T-helper 2 cell (primary cell): ENCODE results near the gene ATP10A.
A peak's percentile ranks its signal among the peaks of the same experiment; 100 is the strongest.

Source experiments
- DNase-seq, 5 experiments: peaks; one replicate each; pipeline versions ENCODE4 v3.0.0 to v3.0.0-alpha.2; 2012 to 2022
- total RNA-seq, 2 donors: gene quantifications; one replicate each; lab custom pipeline; 2026; lab: John Stamatoyannopoulos, UW

ATP10A gene, protein sequence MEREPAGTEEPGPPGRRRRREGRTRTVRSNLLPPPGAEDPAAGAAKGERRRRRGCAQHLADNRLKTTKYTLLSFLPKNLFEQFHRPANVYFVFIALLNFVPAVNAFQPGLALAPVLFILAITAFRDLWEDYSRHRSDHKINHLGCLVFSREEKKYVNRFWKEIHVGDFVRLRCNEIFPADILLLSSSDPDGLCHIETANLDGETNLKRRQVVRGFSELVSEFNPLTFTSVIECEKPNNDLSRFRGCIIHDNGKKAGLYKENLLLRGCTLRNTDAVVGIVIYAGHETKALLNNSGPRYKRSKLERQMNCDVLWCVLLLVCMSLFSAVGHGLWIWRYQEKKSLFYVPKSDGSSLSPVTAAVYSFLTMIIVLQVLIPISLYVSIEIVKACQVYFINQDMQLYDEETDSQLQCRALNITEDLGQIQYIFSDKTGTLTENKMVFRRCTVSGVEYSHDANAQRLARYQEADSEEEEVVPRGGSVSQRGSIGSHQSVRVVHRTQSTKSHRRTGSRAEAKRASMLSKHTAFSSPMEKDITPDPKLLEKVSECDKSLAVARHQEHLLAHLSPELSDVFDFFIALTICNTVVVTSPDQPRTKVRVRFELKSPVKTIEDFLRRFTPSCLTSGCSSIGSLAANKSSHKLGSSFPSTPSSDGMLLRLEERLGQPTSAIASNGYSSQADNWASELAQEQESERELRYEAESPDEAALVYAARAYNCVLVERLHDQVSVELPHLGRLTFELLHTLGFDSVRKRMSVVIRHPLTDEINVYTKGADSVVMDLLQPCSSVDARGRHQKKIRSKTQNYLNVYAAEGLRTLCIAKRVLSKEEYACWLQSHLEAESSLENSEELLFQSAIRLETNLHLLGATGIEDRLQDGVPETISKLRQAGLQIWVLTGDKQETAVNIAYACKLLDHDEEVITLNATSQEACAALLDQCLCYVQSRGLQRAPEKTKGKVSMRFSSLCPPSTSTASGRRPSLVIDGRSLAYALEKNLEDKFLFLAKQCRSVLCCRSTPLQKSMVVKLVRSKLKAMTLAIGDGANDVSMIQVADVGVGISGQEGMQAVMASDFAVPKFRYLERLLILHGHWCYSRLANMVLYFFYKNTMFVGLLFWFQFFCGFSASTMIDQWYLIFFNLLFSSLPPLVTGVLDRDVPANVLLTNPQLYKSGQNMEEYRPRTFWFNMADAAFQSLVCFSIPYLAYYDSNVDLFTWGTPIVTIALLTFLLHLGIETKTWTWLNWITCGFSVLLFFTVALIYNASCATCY (N-terminal part only)
- 30.7 to 34.9 reads per million in 2 donors for total RNA-seq

DNA sequence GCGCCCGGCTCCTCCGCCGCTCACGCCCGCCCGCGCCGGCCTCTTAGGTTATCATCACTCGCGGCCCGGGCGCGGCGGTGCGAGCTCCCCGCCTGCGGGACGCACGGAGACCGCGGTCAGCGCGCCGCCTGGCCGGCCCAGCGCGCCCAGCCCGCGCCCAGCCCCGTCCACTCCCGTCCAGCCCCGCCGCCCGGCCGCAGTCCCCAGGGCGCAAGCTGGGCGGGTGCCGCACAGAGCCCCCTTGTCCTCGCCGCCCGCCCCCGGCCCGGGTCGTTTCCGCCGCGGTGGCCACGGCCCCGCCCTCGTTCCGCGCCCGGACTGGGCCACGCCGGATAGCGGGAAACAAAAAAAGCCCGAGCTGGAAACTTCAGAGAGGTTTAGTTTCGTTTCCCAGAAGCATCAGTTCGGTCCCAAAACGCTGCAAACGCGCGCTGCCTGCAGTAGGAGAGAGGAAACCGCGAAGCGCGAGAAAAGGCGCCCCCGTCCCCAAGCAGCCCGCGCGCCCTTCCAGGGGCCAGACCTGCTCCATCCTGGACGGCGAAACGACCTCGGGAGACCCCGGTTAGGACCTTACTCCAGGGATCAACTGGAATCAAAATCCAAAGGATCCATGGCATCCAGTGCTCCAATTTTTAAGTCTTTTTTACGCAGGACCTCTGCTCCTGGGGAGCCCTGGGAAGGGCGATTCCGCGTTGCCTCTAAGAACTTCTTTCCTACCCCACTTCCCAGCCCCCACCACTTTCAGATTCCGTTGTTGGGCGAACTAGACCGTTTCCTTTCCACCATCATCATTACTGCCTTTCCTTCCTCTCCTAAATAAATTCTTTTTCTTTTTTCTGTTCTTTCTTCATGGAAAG, at the start of gene ATP10A:
ATP10A (minus strand) TSS at position 217 of the 857 bp plus-strand sequence. CDS start 231 bp downstream, outside the sequence.
- DNase-seq = peak in 2 of 5 experiments; percentile 22 to 50

DNA sequence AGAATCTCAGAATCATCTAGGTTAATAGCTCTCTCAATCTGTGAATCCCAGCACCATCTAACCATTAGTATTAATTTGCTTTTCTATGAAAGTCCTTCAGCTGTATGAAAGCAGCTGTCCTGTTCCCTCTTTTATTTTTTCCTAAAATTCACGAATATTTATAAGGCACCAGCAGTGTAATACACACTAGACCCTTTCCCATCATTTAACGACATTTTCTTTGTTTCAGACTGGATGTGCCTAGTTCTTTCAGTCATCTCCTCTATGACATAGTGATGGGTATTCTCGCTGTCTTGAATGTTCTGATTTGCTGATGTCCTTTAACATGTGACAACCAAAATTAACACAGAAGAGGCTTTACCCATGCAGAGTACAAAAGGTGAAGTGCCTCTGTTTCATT, 48.9 kb upstream of the ATP10A start:
- no peak for DNase-seq

DNA sequence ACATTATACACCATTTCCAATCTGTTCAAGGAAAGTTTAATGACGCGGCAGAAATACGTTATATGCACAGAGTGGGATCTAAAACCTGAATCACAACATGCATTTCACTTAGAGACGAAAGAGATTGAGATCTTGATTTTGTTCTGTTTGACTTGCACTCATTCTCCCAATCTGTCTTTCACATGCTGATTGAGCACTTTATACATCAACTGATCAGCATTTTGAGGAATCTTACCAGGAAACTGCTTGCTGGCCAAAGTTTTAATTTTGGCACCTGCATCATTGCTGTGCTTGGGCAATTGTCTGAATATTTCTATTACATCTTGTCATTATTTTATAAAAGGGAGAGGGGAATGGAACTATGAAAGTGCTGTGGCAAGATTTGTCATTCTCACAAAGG, 47.7 kb upstream of the ATP10A start:
- no peak for DNase-seq

DNA sequence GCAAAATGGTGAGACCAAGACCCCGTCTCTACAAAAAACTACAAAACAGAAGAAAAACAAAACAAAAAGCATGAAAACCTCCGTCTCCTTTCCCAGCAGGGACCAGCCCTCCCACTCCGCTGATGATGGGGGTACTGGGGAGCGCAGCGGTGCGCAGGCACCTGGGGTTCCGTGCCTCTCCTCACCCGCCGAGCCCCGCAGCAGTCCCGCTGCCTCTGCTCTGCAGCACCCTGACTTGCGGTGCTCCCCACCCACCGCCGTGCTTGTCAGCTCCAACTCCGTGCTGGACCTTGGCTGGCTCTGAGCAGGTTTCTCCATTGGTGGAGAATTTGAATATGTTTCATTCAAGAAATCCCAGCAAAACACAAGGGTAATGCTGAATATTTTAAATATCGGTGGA, 46.7 kb upstream of the ATP10A start:
- DNase-seq = no peak

DNA sequence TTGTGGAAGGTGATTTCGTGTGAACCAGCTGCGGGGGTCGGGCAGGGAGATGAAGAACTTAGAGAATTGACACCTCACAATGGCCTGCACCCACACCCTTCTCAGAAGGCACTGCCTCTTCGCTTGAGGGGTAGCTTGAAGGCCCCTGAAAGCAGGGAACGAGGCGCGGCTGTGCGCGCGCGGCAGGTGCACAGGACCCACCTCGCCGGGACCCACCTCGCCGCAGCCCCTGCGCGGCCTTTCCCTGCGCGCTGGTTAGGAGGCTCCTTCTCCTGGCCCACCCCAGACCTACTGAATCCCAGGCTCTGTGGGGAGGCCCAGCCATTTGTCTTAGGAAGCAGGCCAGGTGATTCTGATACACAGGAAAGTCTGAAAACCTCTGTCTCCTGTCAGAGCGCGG, 46.2 kb upstream of the ATP10A start:
- no peak for DNase-seq

DNA sequence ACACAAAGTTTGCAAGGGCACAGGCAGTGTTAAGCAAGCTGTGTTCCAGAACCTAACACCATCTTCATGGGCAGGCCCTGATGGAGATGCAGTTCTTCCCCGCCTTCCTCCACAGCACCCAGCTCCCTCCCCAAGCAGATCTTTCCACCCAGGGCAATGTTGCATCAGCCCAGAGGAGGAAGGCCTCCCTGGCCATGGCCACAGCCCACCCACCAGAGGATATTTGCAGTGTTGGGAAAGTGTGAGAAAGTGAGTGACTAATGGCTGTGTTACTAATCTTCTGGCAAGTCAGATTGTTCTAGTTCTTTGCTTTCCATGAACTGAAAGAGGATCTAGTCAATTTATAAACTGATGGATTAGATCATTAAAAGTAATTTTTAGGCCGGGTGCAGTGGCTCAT, 42.0 kb upstream of the ATP10A start:
- no peak for DNase-seq

DNA sequence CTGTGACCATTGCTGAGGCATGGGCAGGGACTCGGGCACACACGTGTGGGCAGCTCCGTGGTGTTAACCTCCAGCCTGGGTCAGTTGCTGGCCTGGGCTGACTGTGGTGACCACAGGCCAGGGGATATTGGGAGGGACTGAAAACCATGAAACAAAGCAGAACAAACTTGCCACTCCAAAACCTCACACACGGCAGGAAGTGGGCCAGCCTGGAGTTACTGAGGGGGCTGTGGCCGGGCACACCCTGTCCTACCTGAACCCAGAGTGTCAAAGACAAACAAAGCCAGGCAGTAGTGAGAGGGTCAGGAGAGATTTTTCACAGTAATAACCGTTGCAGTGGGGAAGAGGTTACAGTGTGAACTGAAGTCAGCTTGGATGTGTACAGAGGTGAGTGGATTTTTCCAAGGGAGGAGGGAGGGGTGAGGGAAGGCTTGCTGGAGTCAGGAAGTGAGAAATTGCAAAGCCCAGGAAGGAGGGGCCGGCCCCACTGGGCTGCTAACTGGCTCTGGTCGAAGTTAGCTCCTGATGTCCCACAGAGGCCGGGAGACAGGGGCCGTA, 40.0 kb upstream of the ATP10A start:
- DNase-seq = no peak

DNA sequence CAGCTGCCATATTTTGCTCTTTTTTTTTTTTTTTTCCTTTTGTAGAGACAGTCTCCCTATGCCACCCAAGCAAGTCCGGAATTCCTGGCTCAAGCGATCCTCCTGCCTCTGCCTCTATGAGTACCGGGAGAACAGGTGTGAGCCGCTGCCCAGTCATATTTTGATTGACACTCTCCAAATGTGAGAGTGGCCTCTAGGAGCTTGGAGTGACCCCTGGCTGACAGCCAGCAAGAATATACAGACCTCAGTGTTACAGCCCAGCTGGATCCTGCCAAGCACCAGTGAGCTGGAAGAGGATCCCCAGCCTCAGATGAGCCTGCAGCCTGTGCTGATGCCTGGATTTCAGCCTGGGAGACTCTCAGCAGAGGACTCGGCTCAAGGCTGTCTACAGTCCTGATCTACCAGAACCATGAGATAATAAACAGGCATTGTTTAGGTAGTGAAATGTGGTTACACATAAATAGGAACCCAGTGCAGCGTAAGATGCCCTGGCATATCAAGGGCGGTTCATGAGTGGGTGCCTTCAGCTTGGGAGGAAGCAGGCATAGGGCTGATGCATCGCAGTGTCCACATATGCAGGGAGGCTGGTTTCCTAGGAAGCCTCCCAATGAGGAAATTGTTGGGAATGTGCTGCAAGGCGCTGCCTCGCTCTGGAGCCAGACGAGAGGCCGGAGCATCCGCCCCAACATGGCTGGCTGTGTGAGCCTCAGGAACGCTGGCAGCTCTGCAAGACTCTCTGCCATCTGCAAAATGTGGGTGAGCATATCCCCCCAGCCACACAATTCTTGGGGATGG, 38.9 kb upstream of the ATP10A start:
- DNase-seq = no peak

DNA sequence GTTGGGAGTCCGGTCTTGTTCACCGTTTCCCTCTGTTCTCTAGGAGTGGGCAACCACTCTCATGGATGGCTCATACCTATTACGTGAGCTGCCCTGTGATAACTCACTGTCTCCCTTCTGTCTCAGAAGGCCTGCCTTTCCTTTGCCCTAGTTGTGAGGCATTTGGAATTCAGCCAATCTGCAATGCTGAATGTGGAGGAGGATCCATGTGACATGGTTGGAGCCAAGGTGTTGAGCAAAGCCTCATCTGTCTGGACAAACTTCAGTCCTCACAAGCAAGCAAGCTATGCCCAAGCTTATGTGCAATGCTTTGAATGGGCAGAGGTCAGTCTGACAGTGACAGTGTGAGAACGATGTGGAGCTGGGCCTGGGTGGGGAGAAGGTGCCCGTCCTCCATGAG, 37.8 kb upstream of the ATP10A start:
- no peak for DNase-seq

DNA sequence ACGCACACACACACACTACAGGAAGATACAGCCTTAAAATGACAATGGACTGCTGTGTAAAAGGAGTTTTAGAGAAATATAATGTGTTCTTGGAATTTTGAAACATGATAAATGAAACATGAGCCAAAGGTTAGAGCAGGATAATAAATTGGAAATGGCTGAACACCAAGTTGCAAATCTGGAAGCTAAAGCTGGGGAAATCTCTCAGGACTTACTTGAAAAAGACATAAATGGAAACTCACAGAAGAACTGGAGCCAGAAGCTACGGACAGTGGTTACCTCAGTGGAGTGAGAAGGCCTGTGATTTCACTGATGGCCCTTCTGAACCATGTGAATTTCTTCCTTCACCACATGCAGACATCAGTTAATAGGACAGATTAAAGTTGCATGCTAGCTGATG, 37.3 kb upstream of the ATP10A start:
- DNase-seq = no peak

DNA sequence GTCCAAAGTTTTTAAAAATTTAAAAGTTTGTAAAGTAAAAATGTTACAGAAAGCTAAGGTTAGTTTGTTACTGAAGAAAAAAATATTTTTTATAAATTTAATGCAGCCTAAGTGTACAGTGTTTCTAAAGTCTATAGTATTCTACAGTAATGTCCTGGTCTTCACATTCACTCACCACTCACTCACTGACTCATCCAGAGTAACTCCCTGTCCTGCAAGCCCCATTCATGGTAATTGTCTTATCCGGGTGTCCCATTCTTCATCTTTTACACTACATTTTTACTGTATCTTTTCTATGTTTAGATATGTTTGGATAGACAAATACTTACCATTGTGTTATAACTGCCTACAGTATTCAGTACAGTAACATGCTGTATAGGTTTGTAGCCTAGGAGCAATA, 36.7 kb upstream of the ATP10A start:
- no peak for DNase-seq

DNA sequence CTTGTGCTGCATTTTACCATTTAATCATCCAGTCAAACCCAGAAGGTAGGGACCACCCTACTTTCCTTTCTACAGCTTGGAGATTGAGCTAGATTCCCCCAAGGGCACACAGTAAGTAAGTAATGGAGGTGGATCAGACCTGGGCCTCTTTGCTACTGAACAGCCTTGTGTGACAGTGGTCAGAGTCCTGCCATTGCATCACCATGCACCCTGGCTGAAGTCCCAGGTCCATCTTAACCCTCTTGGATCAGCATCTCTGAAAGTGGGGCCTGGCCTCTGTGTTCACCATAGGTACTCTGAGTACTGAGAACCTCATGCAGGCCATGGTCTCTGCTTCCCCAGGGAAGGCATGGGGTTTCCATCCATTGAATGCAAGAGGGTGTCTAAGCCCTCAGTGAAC, 34.5 kb upstream of the ATP10A start:
- DNase-seq = no peak

DNA sequence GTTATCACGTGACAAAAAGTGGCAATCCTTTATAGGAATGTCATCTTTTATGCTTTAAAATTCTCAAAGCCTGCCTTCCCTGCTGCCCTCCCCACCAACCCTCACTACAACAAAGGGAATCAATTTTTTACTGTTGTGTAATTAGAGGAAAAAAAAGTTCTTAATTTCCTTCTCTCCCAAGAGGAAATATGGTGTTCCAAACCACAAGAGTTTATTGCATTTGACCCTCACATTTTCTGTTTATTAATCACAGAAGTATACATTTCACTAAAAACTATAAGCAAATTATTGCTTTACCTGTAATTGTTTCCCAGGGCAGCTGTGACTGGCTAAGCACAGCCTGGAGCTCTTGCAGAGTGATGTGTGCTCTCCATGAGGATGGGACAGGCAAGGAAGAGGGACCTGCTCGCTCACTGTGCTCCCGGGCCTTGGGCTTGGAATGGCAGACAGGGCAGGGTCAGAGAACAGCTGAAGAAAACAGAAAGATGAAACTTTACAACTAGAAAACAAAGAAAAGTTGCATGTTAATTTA, 31.3 kb upstream of the ATP10A start:
- DNase-seq = no peak

DNA sequence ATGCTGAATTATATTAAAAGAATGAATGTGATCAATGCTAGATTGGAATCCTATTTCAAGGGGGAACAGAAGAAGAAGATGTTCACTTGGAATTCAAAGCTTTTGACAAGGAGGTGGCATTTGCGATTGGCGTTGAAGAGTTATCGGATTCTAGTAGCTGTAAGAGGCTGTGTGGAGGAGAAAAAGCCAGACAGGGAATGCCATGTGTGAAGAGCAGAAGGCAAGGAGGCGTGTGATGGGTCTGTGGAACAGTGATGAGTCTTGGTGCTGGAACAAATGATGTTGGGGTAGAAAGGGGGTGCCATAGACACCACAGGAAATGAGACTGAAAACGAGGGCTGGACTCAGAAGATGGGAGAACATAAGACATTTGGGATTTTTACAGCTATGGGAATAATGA, 30.5 kb upstream of the ATP10A start:
- no peak for DNase-seq

DNA sequence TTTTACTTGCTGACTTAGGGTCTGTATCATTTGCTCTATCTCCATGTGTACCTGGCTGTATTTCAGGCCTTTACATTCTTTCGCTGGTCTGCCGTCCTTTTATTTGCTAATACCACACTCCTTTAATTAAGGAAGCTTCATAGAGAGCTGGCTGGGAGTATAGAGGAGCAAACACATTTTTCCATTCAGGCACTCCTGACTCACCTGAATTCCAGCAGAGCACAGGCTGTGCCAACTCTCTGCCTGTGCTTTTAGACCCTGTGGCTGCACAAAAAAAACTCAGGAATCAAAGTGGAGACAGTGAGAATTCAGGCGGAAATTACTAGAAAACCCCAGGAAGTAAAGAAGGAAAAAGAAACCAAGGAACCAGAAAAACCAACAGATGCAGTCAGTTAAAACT, 29.0 kb upstream of the ATP10A start:
- no peak for DNase-seq

DNA sequence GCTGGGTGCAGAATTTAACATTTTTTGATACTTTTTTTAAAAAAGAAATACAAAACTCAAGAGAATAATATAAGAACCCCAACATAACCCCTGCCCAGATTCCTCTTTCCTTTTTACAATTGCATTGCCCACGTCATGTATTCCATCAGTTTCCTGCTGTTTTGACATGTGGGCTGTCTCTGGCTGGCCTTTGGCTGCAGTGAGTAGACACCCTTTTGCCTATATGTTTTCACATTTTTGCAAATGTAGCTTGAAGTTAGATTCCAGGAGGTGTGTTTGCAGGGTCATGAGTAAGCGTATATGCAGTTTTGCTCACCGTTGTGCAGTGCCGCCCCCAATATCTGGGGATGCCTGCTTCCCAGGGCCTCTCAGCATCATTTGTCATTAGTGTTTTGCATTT, 28.0 kb upstream of the ATP10A start:
- no peak for DNase-seq

DNA sequence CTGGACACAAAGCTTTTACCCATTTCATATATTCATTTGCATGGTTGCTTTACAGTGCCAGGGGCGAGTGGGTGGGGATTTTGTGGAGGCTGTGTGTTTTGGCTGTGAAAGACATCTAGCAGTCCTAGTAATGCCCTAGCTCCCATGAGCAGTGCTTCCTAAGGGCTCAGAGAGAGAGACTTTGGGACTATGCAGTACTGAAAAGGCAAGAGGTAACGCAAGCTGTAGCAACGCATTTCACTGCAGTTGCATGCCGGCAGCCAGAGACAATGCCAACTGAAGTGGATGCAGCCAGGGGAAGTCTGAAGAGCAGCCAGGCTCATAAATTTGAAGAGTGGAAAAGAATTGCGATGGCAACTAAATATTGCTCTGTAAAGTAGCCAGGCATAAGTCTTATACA, 27.4 kb upstream of the ATP10A start:
- DNase-seq = no peak

DNA sequence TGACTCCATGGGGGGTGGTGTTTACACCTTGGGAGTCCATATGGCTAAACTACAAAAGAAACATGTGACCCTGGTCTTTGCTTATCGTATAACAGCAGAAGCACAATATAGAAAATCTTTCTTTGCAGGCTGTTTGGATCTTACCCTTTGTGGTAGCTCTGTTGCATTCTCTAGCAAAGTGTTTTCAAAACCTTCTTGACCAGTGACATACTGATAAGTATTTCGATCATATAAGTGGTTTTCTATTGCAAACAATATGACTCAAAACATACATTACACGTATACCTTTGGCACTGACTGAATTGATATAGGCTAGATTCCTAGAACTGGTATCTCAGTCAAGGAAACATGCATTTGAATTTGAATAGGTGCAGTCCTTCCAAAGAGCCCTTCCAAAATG, 24.7 kb upstream of the ATP10A start:
- no peak for DNase-seq

DNA sequence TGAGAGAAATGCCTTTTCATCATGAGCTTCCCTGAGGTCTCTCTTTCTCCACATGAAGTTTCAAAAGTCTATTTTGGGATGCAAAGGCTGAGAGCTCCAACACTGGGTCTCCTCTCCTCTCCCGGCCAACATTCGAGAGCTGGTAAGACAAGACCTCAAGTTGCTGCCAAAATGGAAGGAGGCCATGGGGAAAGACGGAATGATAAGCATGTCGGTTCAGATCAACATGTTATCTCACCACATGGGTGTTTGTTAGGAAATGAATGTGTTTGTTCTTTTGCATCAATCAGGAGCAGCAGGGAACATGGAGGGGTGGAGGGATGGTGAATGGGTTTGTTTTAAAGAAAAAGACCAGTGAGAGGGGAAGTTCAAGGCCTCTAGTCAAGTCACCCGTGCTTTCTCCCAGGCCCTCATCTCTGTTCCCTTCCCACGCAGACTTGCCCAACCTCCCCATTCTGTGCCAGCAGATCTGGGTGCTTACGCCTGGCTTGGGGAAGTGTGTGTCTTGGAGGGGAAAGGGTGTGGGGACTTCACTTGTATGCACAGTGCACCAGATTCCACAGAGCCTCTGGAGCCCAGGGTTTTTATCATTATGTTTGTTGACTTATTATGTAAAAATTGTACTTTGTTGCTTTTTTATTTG, 23.5 kb upstream of the ATP10A start:
- no peak for DNase-seq

DNA sequence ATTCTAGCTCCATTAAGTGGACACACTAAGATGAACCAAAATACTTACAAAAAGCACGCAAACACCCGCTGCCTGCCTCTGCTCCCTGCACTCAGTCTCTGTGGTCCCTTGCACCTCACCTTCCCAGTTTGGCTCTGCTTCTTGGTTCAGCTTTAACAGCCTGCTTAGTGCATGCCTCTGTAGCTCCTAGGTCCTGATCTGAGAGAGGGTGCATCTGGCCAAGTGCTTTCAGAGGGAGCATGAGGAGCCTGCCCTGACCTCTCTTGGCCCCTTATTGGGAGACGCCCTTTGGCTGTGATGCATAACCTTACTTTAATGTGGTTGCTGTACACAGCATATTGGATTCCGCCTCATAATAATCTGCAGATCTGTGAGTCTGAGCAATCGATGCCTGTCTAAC, 21.2 kb upstream of the ATP10A start:
- DNase-seq = no peak
